Activated naive CD4-positive, alpha-beta T cell treated with Interleukin-2 at 50 U/mL for 16 hours (primary cell): ENCODE data around the gene BCAS3.

Experiments
- DNase-seq: peaks from one replicate; pipeline ENCODE4 v3.0.0-alpha.2; 2020

Gene BCAS3

DNA sequence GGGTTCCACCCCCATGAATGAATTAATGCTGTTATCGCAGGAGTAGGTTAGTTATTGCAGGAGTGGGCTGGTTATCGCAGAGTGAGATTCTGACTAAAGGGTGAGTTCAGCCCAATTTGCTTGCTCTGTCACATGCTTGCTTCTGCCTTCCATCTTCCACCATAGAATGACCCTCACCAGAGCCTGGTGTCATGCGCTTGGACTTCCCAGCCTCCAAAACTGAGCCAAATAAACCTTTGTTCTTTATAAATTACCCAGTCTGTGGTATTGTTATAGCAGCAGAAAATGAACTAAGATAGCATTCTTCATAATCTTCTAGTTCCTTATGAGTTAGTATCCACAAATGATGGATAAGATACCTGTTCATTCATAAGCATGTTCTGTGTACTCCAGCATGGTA is 486.9 kb downstream of the BCAS3 start:
- DNase-seq = no peak

DNA sequence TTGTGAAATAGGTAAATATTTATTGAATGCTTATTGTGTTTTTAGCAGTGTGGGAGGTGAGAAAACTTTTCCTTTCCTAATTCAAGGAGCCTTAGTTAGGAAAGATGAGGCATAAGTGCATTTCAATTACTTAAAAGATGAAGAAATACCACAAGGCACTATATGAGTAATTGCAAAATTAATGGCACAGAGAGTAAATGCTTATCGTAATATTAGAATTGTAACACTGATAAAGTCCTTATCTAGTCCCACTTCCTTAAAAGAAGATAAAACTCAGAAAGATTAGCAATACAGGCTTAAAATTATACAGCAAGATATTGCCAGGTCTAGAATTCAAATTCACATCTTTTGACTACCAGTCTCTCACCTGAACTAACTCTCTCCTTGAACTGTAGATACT is 489.4 kb downstream of the BCAS3 start:
- DNase-seq = no peak

DNA sequence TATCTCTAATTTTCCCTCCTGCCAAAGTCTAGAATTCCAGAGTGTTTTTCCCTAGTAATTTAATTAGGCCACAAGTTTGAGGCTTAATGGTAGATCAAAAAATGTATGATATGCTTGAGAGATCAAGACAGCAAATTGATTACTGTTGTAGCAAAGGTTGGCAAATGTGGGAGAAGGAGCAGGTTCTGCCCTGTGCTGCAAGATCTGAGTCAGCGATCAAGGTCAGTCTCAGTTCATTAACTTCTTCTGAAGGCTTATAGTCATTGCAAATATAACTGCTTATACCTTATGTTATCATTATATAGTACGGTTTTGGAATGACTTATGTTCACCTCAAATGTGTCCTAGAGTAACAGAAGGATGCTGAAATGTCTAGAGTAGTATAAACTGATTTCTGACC is 490.9 kb downstream of the BCAS3 start:
- no peak for DNase-seq

GRCh38 chr17:61174310-61174709 is 496.7 kb downstream of the BCAS3 start:
- DNase-seq = no peak

- no peak for DNase-seq
Observed at GRCh38 chr17:61175298-61176142, 497.9 kb downstream of the BCAS3 start.

DNA sequence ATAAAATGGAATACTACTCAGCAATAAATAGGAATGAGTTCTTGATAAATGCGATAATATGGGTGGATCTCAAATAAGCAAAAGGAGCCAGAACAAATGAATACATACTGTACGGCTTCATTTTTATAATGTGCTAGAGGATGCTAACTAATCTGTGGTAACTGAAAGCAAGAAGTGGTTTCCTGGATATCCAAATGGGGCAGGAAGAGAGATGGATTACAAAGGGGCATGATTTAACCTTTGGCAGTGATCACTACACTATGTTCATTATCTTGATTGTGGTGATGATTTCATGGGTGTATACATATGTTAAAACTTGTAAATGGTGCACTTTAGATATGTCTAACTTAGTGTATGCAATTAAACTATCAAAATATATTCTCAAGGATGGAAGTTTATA is 499.7 kb downstream of the BCAS3 start:
- no peak for DNase-seq

- no peak for DNase-seq
Observed at GRCh38 chr17:61178284-61178683, 500.6 kb downstream of the BCAS3 start.

- DNase-seq = no peak
Observed at GRCh38 chr17:61179380-61179806, 501.7 kb downstream of the BCAS3 start.

GRCh38 chr17:61183793-61184192 is 506.1 kb downstream of the BCAS3 start:
- no peak for DNase-seq

DNA sequence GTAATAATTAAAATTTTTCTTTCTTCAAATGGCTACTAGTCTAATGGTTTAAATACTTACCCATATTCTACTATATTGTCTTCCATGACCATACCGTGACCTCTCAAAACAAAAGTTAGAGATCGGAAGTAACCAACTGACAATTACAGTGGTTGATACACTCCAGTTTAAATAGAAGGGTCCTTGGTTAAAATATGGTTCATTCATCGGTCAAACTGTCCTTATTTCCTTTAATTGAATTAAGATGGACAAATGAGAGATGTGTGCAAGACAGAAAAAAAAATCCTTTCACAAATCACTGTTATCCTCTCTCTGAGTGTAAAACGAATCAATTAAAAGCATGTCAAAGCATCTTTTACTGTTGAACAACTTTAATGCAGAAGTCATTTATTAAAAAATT is 507.7 kb downstream of the BCAS3 start:
- no peak for DNase-seq

GRCh38 chr17:61187038-61187437 is 509.4 kb downstream of the BCAS3 start:
- no peak for DNase-seq

- no peak for DNase-seq
Observed at GRCh38 chr17:61188081-61188480, 510.4 kb downstream of the BCAS3 start.

DNA sequence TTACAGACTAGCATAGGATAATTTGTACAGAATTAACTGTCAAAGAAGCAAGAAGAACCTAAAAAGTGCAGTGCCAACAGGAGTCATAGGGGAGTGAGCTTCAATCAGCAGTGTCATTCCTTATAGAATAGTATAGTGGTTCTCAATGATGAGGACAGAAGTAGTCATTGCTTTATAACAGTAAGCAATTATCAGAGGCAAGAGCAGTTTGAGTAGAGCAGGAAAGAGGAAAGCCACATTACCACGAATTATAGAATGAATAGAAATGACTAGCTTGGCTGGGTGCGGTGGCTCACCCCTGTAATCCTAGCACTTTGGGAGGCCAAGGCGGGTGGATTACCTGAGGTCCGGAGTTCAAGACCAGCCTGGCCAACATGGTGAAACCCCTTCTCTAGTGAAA is 512.3 kb downstream of the BCAS3 start:
- DNase-seq = no peak

GRCh38 chr17:61196302-61196704 is 518.7 kb downstream of the BCAS3 start:
- DNase-seq = no peak

DNA sequence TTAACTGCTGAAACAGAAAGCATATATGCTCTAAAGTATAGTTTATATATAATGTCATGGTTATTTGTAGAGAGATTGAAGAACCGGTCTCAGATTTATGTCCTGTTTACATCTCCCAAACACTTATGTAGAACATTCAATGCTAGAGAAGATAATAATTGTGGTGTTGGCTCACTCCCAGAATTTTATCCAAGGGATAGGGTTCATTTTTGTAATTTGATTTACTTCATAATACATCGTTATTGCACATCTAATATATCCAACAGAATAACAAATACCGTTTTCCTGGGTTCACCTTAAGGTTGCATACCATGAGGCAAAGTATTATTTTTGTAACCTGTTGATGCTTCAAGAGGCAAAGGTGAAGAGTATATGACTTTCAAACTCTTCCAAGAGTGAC is 519.1 kb downstream of the BCAS3 start:
- DNase-seq = no peak

- DNase-seq = no peak
Observed at GRCh38 chr17:61199431-61200338, 522.0 kb downstream of the BCAS3 start.

GRCh38 chr17:61200339-61200715 is 522.7 kb downstream of the BCAS3 start:
- no peak for DNase-seq

DNA sequence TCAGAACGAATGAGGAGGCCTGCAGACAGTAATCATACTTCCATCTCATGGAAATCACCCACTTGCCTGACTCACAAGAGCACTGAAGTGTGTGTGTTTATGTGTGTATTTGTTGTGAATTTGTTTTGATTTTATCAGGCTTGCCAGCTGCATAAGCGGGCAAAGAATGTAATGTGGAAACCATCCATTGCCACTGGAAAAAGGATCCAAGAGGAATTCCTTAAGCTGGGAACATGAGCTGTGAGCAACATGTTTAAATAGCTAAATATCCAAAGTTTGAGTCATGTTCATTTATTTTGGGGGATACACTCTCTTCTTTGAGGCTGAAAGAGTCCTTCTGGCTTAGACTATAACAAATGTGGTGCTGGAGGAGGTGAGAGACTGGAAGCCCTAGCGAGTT is 523.6 kb downstream of the BCAS3 start:
- DNase-seq = no peak

GRCh38 chr17:61202564-61202963 is 524.9 kb downstream of the BCAS3 start:
- no peak for DNase-seq

- no peak for DNase-seq
Observed at GRCh38 chr17:61203671-61204131, 526.0 kb downstream of the BCAS3 start.

- DNase-seq = no peak
Observed at GRCh38 chr17:61204456-61204855, 526.8 kb downstream of the BCAS3 start.

GRCh38 chr17:61205401-61205800 is 527.8 kb downstream of the BCAS3 start:
- DNase-seq = no peak

GRCh38 chr17:61205931-61206330 is 528.3 kb downstream of the BCAS3 start:
- DNase-seq = no peak

- no peak for DNase-seq
Observed at GRCh38 chr17:61206922-61207321, 529.3 kb downstream of the BCAS3 start.
